MCF 10A (cell line): Measurements from ENCODE around the gene DPM3. TPM values are rescaled to one million over a fixed set of nuclear protein-coding genes. Genes with fewer than 3 reads are reported as not detected.
A peak's percentile ranks its signal among the peaks of the same experiment; 100 is the strongest.

Source experiments
- BruUV-seq: library from RNA; stranded (reverse); fragments of 400-500 nt; replicated peaks from 2 replicates; lab custom pipeline; 2021; lab: Mats Ljungman, UMichigan
- CTCF ChIA-PET: fragments of 300-600 bp; sonication (Branson Sonifier 250); formaldehyde crosslinking; extraction: SDS; loops from one replicate; lab custom pipeline; 2021; ENCODE audit warnings: antibody characterized with exemption, inconsistent platforms; lab: Yijun Ruan, JAX
- POLR2A ChIA-PET: fragments of 300-600, 350-650 bp; sonication (Branson Sonifier 250); formaldehyde crosslinking; extraction: SDS; loops from one replicate; lab custom pipeline; 2020; ENCODE audit warnings: antibody characterized with exemption, inconsistent platforms; lab: Yijun Ruan, JAX
- DNase-seq: peaks from one replicate; pipeline ENCODE4 v3.0.0-alpha.2; 2018; ENCODE audit not compliant: unreplicated experiment
- H3K27ac Mint-ChIP-seq: one replicate; pipeline ENCODE4 v1.8.0; 2022; ENCODE audit warnings: mild to moderate bottlenecking, low read depth, mixed read lengths; ENCODE audit not compliant: unreplicated experiment
- H3K27me3 Mint-ChIP-seq: one replicate; pipeline ENCODE4 v1.8.0; 2022; ENCODE audit warnings: mixed read lengths; ENCODE audit not compliant: insufficient read depth, unreplicated experiment
- H3K36me3 Mint-ChIP-seq: one replicate; pipeline ENCODE4 v1.8.0; 2022; ENCODE audit warnings: mild to moderate bottlenecking, moderate library complexity, mixed read lengths; ENCODE audit not compliant: insufficient read depth, unreplicated experiment
- H3K4me1 Mint-ChIP-seq: one replicate; pipeline ENCODE4 v1.8.0; 2022; ENCODE audit warnings: mixed read lengths; ENCODE audit not compliant: insufficient read depth, unreplicated experiment
- H3K4me3 Mint-ChIP-seq: one replicate; pipeline ENCODE4 v1.8.0; 2022; ENCODE audit warnings: mild to moderate bottlenecking, moderate library complexity, mixed read lengths; ENCODE audit not compliant: unreplicated experiment
- H3K9me3 Mint-ChIP-seq: one replicate; pipeline ENCODE4 v1.8.0; 2022; ENCODE audit warnings: mixed read lengths; ENCODE audit not compliant: unreplicated experiment
- intact Hi-C: fragments of 100-400 bp; cut with micrococcal nuclease; formaldehyde crosslinking; loops from 2 replicates; pipeline ENCODE4 v1.14.1; 2022
- total RNA-seq: library from RNA; stranded (reverse); gene quantifications from 2 replicates; pipeline ENCODE4 v1.2.3, GENCODE V29; 2022
- TF ChIP-seq, protein P1 (sequence below): fragments of 200-600 bp; IDR thresholded peaks from one replicate; pipeline ENCODE4 v1.8.0; 2022; ENCODE audit warnings: antibody characterized with exemption, mild to moderate bottlenecking; ENCODE audit not compliant: unreplicated experiment

Gene DPM3
- total RNA-seq, 1 experiment from 2014 or later, result 86.4 TPM

DNA sequence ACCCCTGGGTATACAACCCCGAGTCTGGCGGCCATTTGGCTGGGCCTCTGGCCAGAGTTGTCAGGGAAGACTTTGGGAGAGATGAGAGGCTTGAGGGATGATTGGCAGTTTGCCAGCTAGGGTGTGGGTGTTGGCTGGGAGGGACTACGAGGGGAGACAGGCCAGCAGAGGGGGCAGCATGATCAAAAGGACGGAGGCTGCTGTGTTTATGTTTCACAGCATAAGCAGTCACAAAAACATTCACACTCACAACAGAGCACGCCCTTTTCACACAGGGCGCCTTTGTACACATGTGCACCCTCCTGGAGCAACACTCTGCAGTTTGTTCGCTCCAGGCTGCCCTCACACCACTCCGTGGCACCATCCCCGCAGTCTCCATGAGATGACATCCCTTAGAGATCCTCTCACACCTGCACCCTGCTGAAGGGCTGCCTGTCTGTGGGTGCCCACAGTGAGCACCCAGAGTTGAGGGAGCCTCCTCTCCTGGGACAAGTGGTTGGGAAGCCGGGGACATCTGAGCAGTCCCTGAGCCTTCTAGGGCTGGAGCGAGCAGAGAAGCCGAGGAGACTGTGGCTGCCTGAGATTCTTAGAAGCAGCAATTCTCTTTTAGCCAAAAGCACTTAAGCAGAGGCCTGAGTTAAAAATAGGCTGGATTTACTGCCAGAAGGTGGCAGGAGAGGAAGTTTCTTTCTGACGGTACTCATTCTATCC lies 46.3 kb downstream of the DPM3 start:
- peak; percentile 76 for DNase-seq
- TF ChIP-seq, protein P1, sequence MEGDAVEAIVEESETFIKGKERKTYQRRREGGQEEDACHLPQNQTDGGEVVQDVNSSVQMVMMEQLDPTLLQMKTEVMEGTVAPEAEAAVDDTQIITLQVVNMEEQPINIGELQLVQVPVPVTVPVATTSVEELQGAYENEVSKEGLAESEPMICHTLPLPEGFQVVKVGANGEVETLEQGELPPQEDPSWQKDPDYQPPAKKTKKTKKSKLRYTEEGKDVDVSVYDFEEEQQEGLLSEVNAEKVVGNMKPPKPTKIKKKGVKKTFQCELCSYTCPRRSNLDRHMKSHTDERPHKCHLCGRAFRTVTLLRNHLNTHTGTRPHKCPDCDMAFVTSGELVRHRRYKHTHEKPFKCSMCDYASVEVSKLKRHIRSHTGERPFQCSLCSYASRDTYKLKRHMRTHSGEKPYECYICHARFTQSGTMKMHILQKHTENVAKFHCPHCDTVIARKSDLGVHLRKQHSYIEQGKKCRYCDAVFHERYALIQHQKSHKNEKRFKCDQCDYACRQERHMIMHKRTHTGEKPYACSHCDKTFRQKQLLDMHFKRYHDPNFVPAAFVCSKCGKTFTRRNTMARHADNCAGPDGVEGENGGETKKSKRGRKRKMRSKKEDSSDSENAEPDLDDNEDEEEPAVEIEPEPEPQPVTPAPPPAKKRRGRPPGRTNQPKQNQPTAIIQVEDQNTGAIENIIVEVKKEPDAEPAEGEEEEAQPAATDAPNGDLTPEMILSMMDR, result peak; percentile 50
- H3K4me3 Mint-ChIP-seq, result no peak overlapping the region

DNA sequence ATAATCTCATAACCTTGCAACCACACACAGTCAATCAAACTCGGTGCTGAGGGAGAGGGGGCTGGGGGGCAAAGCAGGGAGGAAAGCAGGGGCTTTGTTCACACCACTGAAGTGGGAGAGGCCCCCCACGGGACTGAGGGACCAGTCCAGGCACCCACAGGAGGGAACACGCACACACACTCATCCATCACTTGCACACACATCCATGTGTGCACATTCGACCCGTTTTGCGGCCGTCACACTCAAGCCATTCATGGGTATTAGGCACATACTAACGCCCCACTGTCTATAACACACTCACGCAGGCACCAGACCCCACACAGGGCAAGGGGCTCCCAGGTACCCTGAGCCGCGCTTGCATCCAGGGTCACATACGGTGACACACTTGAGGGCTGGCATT lies 47.7 kb downstream of the DPM3 start:
- no peaks in the 10 kb centered on the region for H3K9me3 Mint-ChIP-seq
- H3K36me3 Mint-ChIP-seq, result no peaks in the 10 kb centered on the region
- intact Hi-C loops, result no loop called here
- no peak overlapping the region for H3K27ac Mint-ChIP-seq
- TF ChIP-seq, protein P1, result no peak
- ChIA-PET POLR2A (interaction anchor here (2.0 kb wide), 1 partner anchor 42 kb away, joined by 13 read pairs; the partner anchor contains the start of gene SLC50A1), CTCF (interaction anchor here (0.8 to 6.8 kb wide), 18 partner anchors 12 to 423 kb away, joined by 3 to 380 read pairs (median 13); partner anchors contain the start of genes DPM3, EFNA1, KRTCAP2 and PBXIP1)
- BruUV-seq, result no TSS peak
- no peak overlapping the region for H3K4me3 Mint-ChIP-seq
- no peak for DNase-seq
- H3K27me3 Mint-ChIP-seq, result peaks cover 17% of the 10 kb centered on the region
- H3K4me1 Mint-ChIP-seq, result peaks cover 26% of the 10 kb centered on the region

More for the DNA sequence above, 46.3 kb downstream of the DPM3 start:
- Mint-ChIP-seq H3K36me3 (no peaks in the 10 kb centered on the region), H3K27ac (no peak overlapping the region), H3K27me3 (peaks cover 17% of the 10 kb centered on the region), H3K4me1 (peaks cover 26% of the 10 kb centered on the region), H3K9me3 (no peaks in the 10 kb centered on the region)
- CTCF ChIA-PET, result interaction anchor here (0.6 to 6.8 kb wide), 17 partner anchors 8 to 500 kb away, joined by 3 to 380 read pairs (median 10); partner anchors contain the start of genes DPM3, EFNA1, KRTCAP2 and SLC50A1
- intact Hi-C loops, result loop anchor here (1.0 kb wide), 2 partner anchors 30 to 73 kb away; no protein-coding TSS in a partner anchor
- POLR2A ChIA-PET, result interaction anchor here (1.3 to 5.7 kb wide), 4 partner anchors 33 to 79 kb away, joined by 7 to 66 read pairs (median 14); partner anchors contain the start of genes EFNA1, KRTCAP2 and SLC50A1
- no TSS peak for BruUV-seq

DNA sequence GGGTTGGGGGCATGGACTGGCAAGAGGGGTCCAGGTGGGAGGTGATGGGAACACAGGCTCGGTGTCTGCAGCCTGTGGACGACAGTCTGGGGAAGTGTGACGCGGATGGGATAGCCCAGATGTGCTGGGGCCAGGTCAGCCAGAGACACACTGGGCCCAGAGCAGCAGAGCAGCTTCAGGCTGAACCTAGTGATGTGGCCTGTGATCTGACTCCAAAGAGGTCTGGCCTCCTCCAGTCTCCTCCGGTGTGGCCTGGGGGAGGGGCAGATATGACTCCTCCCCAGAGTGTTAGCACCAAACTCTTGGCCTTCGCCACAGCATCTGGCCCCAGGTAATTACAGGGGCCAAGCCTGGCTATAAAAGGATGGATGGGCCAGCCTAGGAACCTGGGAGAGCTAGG lies 48.2 kb downstream of the DPM3 start:
- POLR2A ChIA-PET, result interaction anchor here (1.0 to 2.3 kb wide), 8 partner anchors 12 to 80 kb away, joined by 3 to 20 read pairs (median 9); partner anchors contain the start of genes KRTCAP2 and SLC50A1
- H3K27ac Mint-ChIP-seq, result no peak overlapping the region
- H3K4me1 Mint-ChIP-seq, result peaks cover 26% of the 10 kb centered on the region
- BruUV-seq, result no TSS peak
- H3K4me3 Mint-ChIP-seq, result no peak overlapping the region
- peaks cover 17% of the 10 kb centered on the region for H3K27me3 Mint-ChIP-seq
- intact Hi-C loops, result no loop called here
- no peak for DNase-seq
- H3K9me3 Mint-ChIP-seq, result no peaks in the 10 kb centered on the region
- CTCF ChIA-PET, result interaction anchor here (0.8 to 6.8 kb wide), 36 partner anchors 8 to 556 kb away, joined by 3 to 380 read pairs (median 8); partner anchors contain the start of genes DPM3, EFNA1, KRTCAP2 and LENEP
- no peaks in the 10 kb centered on the region for H3K36me3 Mint-ChIP-seq
- TF ChIP-seq, protein P1, result no peak
